ENCODE results near the gene PRICKLE3.

DNA sequence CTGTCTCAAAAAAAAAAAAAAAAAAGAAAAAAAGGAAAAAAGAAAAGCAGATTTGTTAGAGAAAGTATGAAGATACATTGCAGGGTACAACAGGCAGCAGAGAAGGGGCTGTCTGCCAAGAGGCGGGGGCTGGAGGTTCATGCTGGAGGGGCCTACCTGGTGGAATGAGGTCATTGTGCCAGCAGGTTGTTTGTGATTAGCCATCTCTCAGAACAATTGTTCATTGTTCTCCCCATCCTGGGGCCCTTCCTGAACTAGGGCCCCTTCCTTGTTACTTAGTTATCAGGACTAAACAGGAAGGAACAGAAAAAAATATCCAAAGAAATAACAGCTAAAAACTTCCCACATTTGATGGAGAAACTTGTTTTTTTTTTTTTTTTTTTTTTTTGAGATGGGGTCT lies 48.7 kb downstream of the PRICKLE3 start:
- TF ChIP-seq, protein P1, sequence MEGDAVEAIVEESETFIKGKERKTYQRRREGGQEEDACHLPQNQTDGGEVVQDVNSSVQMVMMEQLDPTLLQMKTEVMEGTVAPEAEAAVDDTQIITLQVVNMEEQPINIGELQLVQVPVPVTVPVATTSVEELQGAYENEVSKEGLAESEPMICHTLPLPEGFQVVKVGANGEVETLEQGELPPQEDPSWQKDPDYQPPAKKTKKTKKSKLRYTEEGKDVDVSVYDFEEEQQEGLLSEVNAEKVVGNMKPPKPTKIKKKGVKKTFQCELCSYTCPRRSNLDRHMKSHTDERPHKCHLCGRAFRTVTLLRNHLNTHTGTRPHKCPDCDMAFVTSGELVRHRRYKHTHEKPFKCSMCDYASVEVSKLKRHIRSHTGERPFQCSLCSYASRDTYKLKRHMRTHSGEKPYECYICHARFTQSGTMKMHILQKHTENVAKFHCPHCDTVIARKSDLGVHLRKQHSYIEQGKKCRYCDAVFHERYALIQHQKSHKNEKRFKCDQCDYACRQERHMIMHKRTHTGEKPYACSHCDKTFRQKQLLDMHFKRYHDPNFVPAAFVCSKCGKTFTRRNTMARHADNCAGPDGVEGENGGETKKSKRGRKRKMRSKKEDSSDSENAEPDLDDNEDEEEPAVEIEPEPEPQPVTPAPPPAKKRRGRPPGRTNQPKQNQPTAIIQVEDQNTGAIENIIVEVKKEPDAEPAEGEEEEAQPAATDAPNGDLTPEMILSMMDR (IDR thresholded peaks at IDR 0.05): no peak
- no peak for TF ChIP-seq POLR2A (IDR thresholded peaks at IDR 0.05)

Measured in adrenal gland (tissue), 5 donors.